Activated CD4-positive, alpha-beta memory T cell treated with anti-CD3 and anti-CD28 coated beads for 36 hours (primary cell): ENCODE data around the gene ABLIM2. TPM values are rescaled to one million over a fixed set of nuclear protein-coding genes. Genes with fewer than 3 reads are reported as not detected.

ENCODE experiments used
- CTCF ChIA-PET: fragments of 350-600 bp; sonication (Branson Sonifier 250); formaldehyde crosslinking; loops from one replicate; lab custom pipeline; 2021; ENCODE audit warnings: antibody characterized with exemption, inconsistent platforms; lab: Charles Lee
- POLR2A ChIA-PET: fragments of 350-600 bp; sonication (Branson Sonifier 250); formaldehyde crosslinking; loops from one replicate; lab custom pipeline; 2021; ENCODE audit warnings: antibody characterized with exemption; lab: Charles Lee
- DNase-seq: peaks from one replicate; pipeline ENCODE4 v3.0.0-alpha.2; 2020
- H3K27ac Mint-ChIP-seq: one replicate; pipeline ENCODE4 v1.8.0; 2021; ENCODE audit warnings: mixed read lengths
- H3K27me3 Mint-ChIP-seq: one replicate; pipeline ENCODE4 v1.8.0; 2021; ENCODE audit warnings: mixed read lengths
- H3K36me3 Mint-ChIP-seq: one replicate; pipeline ENCODE4 v1.8.0; 2021; ENCODE audit warnings: mixed read lengths
- H3K4me1 Mint-ChIP-seq: one replicate; pipeline ENCODE4 v1.8.0; 2021; ENCODE audit warnings: low read depth, mixed read lengths
- H3K4me3 Mint-ChIP-seq: one replicate; pipeline ENCODE4 v1.8.0; 2021; ENCODE audit warnings: mild to moderate bottlenecking, mixed read lengths
- H3K9me3 Mint-ChIP-seq: one replicate; pipeline ENCODE4 v1.8.0; 2021; ENCODE audit warnings: mixed read lengths
- intact Hi-C: fragments of 100-400 bp; cut with micrococcal nuclease; formaldehyde crosslinking; loops from one replicate; pipeline ENCODE4 v1.15.1; 2023
- total RNA-seq, 2 experiments: library from RNA; stranded (reverse); gene quantifications; one replicate each; pipeline ENCODE4 v1.2.3, GENCODE V29; 2021

Gene ABLIM2
- total RNA-seq, 2 experiments from 2014 or later = 0.55 to 0.63 TPM

GRCh38 chr4:8189551-8190466 is 31.2 kb upstream of the ABLIM2 start:
- intact Hi-C loops = no loop called here
- Mint-ChIP-seq H3K27me3 (no peaks in the 10 kb centered on the region), H3K27ac (no peak overlapping the region), H3K36me3 (no peaks in the 10 kb centered on the region), H3K9me3 (no peaks in the 10 kb centered on the region), H3K4me3 (no peak overlapping the region), H3K4me1 (no peaks in the 10 kb centered on the region)
- no peak for DNase-seq
- ChIA-PET POLR2A (no interaction called here), CTCF (no interaction called here)

GRCh38 chr4:8188743-8189550 is 30.3 kb upstream of the ABLIM2 start:
- ChIA-PET POLR2A (no interaction called here), CTCF (no interaction called here)
- no peak overlapping the region for H3K27ac Mint-ChIP-seq
- DNase-seq = no peak
- no peaks in the 10 kb centered on the region for H3K36me3 Mint-ChIP-seq
- no peaks in the 10 kb centered on the region for H3K9me3 Mint-ChIP-seq
- H3K4me1 Mint-ChIP-seq = no peaks in the 10 kb centered on the region
- H3K27me3 Mint-ChIP-seq = no peaks in the 10 kb centered on the region
- no peak overlapping the region for H3K4me3 Mint-ChIP-seq
- intact Hi-C loops = no loop called here

- Mint-ChIP-seq H3K27ac (no peak overlapping the region), H3K36me3 (no peaks in the 10 kb centered on the region), H3K4me1 (no peaks in the 10 kb centered on the region), H3K4me3 (no peak overlapping the region), H3K9me3 (no peaks in the 10 kb centered on the region), H3K27me3 (no peaks in the 10 kb centered on the region)
- ChIA-PET CTCF (interaction anchor here (1.3 kb wide), 1 partner anchor 11 kb away, joined by 3 read pairs; no protein-coding TSS in a partner anchor), POLR2A (no interaction called here)
- intact Hi-C loops = no loop called here
- no peak for DNase-seq
Observed at GRCh38 chr4:8188085-8188484, 29.5 kb upstream of the ABLIM2 start.

- Mint-ChIP-seq H3K4me1 (no peaks in the 10 kb centered on the region), H3K27me3 (no peaks in the 10 kb centered on the region), H3K36me3 (no peaks in the 10 kb centered on the region), H3K4me3 (no peak overlapping the region), H3K27ac (no peak overlapping the region), H3K9me3 (no peaks in the 10 kb centered on the region)
- intact Hi-C loops = no loop called here
- no peak for DNase-seq
- ChIA-PET CTCF (interaction anchor here (1.5 kb wide), 1 partner anchor 10 kb away, joined by 9 read pairs; no protein-coding TSS in a partner anchor), POLR2A (no interaction called here)
Observed at GRCh38 chr4:8185930-8186329, 27.3 kb upstream of the ABLIM2 start.

GRCh38 chr4:8185295-8185694 is 26.7 kb upstream of the ABLIM2 start:
- no peak overlapping the region for H3K27ac Mint-ChIP-seq
- H3K4me1 Mint-ChIP-seq = no peaks in the 10 kb centered on the region
- no peaks in the 10 kb centered on the region for H3K9me3 Mint-ChIP-seq
- H3K4me3 Mint-ChIP-seq = no peak overlapping the region
- H3K36me3 Mint-ChIP-seq = no peaks in the 10 kb centered on the region
- ChIA-PET CTCF (interaction anchor here (1.5 kb wide), 1 partner anchor 9 kb away, joined by 9 read pairs; no protein-coding TSS in a partner anchor), POLR2A (no interaction called here)
- no peaks in the 10 kb centered on the region for H3K27me3 Mint-ChIP-seq
- intact Hi-C loops = no loop called here
- DNase-seq = no peak

GRCh38 chr4:8184061-8184460 is 25.4 kb upstream of the ABLIM2 start:
- no peaks in the 10 kb centered on the region for H3K36me3 Mint-ChIP-seq
- ChIA-PET CTCF (no interaction called here), POLR2A (no interaction called here)
- no peak for DNase-seq
- no peaks in the 10 kb centered on the region for H3K4me1 Mint-ChIP-seq
- H3K4me3 Mint-ChIP-seq = no peak overlapping the region
- no peak overlapping the region for H3K27ac Mint-ChIP-seq
- intact Hi-C loops = no loop called here
- no peaks in the 10 kb centered on the region for H3K9me3 Mint-ChIP-seq
- H3K27me3 Mint-ChIP-seq = no peaks in the 10 kb centered on the region

GRCh38 chr4:8182858-8183725 is 24.5 kb upstream of the ABLIM2 start:
- Mint-ChIP-seq H3K4me1 (no peaks in the 10 kb centered on the region), H3K4me3 (no peak overlapping the region), H3K27ac (no peak overlapping the region), H3K36me3 (no peaks in the 10 kb centered on the region), H3K27me3 (no peaks in the 10 kb centered on the region), H3K9me3 (no peaks in the 10 kb centered on the region)
- intact Hi-C loops = no loop called here
- ChIA-PET CTCF (no interaction called here), POLR2A (no interaction called here)
- no peak for DNase-seq

- intact Hi-C loops = no loop called here
- Mint-ChIP-seq H3K9me3 (no peaks in the 10 kb centered on the region), H3K4me3 (no peak overlapping the region), H3K36me3 (no peaks in the 10 kb centered on the region), H3K27me3 (no peaks in the 10 kb centered on the region), H3K4me1 (no peaks in the 10 kb centered on the region), H3K27ac (no peak overlapping the region)
- no peak for DNase-seq
- CTCF ChIA-PET = interaction anchor here (1.0 kb wide), 1 partner anchor 220 kb away, joined by 3 read pairs; no protein-coding TSS in a partner anchor
- POLR2A ChIA-PET = no interaction called here
Observed at GRCh38 chr4:8182294-8182693, 23.7 kb upstream of the ABLIM2 start.

GRCh38 chr4:8181844-8182243 is 23.2 kb upstream of the ABLIM2 start:
- Mint-ChIP-seq H3K9me3 (no peaks in the 10 kb centered on the region), H3K4me3 (no peak overlapping the region), H3K27me3 (no peaks in the 10 kb centered on the region), H3K27ac (no peak overlapping the region), H3K36me3 (no peaks in the 10 kb centered on the region), H3K4me1 (no peaks in the 10 kb centered on the region)
- ChIA-PET CTCF (interaction anchor here (1.0 kb wide), 1 partner anchor 221 kb away, joined by 3 read pairs; no protein-coding TSS in a partner anchor), POLR2A (no interaction called here)
- intact Hi-C loops = no loop called here
- DNase-seq = no peak

- Mint-ChIP-seq H3K4me3 (no peak overlapping the region), H3K27ac (peak overlapping the region; percentile 14)
Observed at GRCh38 chr4:8181119-8181518, 22.5 kb upstream of the ABLIM2 start.

GRCh38 chr4:8180310-8181093 is 21.9 kb upstream of the ABLIM2 start:
- intact Hi-C loops = no loop called here

More at GRCh38 chr4:8181119-8181518, 22.5 kb upstream of the ABLIM2 start:
- no peaks in the 10 kb centered on the region for H3K9me3 Mint-ChIP-seq
- intact Hi-C loops = no loop called here
- H3K4me1 Mint-ChIP-seq = no peaks in the 10 kb centered on the region
- ChIA-PET POLR2A (no interaction called here), CTCF (interaction anchor here (1.0 kb wide), 1 partner anchor 221 kb away, joined by 3 read pairs; no protein-coding TSS in a partner anchor)
- no peak for DNase-seq
- H3K27me3 Mint-ChIP-seq = no peaks in the 10 kb centered on the region
- H3K36me3 Mint-ChIP-seq = no peaks in the 10 kb centered on the region

More at GRCh38 chr4:8180310-8181093, 21.9 kb upstream of the ABLIM2 start:
- Mint-ChIP-seq H3K27ac (peak overlapping the region; percentile 14), H3K4me3 (no peak overlapping the region), H3K9me3 (no peaks in the 10 kb centered on the region), H3K27me3 (no peaks in the 10 kb centered on the region), H3K4me1 (no peaks in the 10 kb centered on the region), H3K36me3 (no peaks in the 10 kb centered on the region)
- ChIA-PET POLR2A (no interaction called here), CTCF (no interaction called here)
- no peak for DNase-seq
